HG02885 (cell line): ENCODE data around the gene PAPSS2.

Experiments
- ATAC-seq: cut with Tn5 transposase; IDR thresholded peaks from one replicate; pipeline ENCODE4 v1.9.1; 2021; ENCODE audit warnings: mild to moderate bottlenecking; ENCODE audit not compliant: unreplicated experiment, poor library complexity

The PAPSS2 gene

DNA sequence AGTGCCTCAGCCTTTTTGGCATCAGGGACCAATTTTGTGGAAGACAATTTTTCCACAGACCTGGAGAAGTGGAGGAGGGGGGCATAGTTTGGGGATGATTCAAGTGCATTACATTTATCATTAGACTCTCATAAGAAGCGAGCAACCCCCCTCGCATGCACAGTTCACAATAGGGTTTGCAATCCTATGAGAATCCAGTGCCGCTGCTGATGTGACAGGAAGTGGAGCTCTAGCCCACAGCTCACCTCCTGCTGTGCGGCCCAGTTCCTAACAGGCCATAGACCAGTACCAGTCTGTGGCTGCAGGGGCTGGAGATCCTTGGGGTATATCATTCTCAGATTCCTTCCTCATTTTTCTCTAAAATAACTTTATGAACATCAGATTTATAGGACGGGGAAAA is 107.6 kb downstream of the PAPSS2 start:
- no peak for ATAC-seq

GRCh38 chr10:87771871-87772500 is 112.3 kb downstream of the PAPSS2 start:
- ATAC-seq: peak; percentile 39

- no peak for ATAC-seq
Measured at GRCh38 chr10:87775766-87776165, 116.1 kb downstream of the PAPSS2 start.

GRCh38 chr10:87776328-87776727 is 116.7 kb downstream of the PAPSS2 start:
- no peak for ATAC-seq

GRCh38 chr10:87781545-87781944 is 121.9 kb downstream of the PAPSS2 start:
- no peak for ATAC-seq

DNA sequence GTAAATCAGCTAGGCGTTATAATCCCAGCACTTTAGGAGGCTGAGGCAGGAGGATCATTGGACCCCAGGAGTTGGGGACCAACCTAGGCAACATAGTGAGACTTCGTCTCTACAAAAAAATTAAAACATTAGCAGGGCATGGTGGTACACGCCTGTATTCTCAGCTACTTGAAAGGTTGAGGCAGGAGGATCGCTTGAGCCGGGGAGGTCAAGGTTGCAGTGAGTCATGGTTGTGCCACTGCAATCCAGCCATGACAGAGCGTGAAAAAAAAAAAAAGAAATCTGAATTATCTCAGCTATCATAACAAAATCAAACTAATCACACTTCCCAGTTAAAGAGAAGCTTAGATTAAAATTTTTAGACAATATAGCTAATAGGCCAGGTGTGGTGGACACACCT is 123.0 kb downstream of the PAPSS2 start:
- ATAC-seq: no peak

GRCh38 chr10:87786421-87786820 is 126.7 kb downstream of the PAPSS2 start:
- no peak for ATAC-seq

DNA sequence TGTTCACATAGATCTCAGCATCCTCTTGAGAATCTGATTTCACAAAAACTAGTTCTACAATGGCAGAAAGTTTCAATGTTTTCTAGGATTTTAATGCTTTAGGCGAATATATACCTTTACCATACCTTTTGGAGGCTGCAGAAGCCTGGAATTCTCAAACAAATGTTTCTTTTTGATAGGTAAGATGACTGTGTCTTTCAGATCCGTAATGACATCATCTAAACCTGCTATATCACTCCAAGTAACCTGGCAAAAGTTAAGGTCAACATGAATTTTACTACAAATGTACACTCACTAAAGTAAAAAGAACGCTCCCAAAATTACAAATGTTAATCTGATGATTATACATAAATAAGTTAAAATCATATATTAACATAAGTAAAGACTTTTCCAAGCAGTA is 130.5 kb downstream of the PAPSS2 start:
- no peak for ATAC-seq

- ATAC-seq: peak; percentile 73
Measured at GRCh38 chr10:87794285-87794684, 134.6 kb downstream of the PAPSS2 start.
